ENCODE measurements around the gene SLC9B2. TPM values are rescaled to one million over a fixed set of nuclear protein-coding genes. Genes with fewer than 3 reads are reported as not detected.

The SLC9B2 gene
- polyA plus RNA-seq, 3 donors, result 0.38 to 0.59 (median 0.48) TPM

DNA sequence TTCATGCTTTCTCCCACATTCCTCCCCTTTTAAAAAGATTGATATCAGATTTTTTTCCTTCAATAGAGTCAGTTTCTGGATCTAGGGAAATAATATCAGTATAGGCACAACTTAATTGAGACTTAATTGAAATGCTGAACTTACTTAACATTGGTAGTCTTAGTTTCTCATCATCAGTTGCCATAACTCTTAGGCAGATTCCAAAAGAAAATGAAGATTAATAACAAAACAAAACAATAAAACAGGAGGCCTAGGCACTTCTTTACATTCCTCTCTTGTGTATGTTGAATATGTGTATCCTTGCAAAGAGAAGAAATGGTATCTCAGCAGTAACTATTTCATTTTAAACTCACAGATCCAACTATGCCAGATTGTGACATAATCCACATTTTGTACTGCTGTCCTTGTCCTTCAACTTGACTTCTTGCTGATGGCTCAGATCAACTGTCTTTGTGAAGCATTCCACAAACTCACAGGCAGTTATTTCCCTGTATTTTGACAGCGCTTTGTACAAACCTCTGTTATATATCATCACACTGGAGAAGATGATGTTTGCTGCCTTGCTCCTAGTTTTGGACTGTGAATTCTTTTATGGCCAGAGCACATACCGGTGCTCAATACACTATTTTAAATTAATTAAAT lies 9.1 kb upstream of the SLC9B2 start:
- Histone ChIP-seq H4K20me1 (ENCODE audit: insufficient read depth, low read length) (no peaks in the 10 kb centered on the region), H3K27me3 (ENCODE audit: control insufficient read depth in 2 of 2, insufficient read depth in 2 of 2, low read length in 2 of 2) (no peaks in the 10 kb centered on the region), H3K79me2 (ENCODE audit: insufficient read depth, low read length) (no peaks in the 10 kb centered on the region), H3K36me3 (replicated peaks in 1 of 2; ENCODE audit: control insufficient read depth in 1 of 2, insufficient read depth in 2 of 2, low read length in 2 of 2) (peaks cover 17 to 56% of the 10 kb centered on the region in 2 donors), H3K4me2 (replicated peaks; ENCODE audit: extremely low read depth, low read length, poor library complexity, severe bottlenecking) (no peak overlapping the region), H2AFZ (ENCODE audit: insufficient read depth, low read depth, low read length, poor library complexity, severe bottlenecking) (no peak overlapping the region), H3K9ac (ENCODE audit: insufficient read depth, low read length, poor library complexity, severe bottlenecking) (no peak overlapping the region), H3K4me1 (ENCODE audit: control insufficient read depth in 1 of 2, insufficient read depth in 2 of 2, low read length in 2 of 2) (no peaks in the 10 kb centered on the region), H3K9me3 (replicated peaks in 1 of 2; ENCODE audit: control insufficient read depth in 1 of 2, insufficient read depth in 1 of 2, low read length in 2 of 2) (no peaks in the 10 kb centered on the region), H3K27ac (ENCODE audit: low read depth in 1 of 2, low read length in 2 of 2) (no peak overlapping the region), H3K4me3 (replicated peaks in 1 of 3; ENCODE audit: low read depth in 2 of 3, low read length in 3 of 3) (no peak overlapping the region)
- H3K4me3 Mint-ChIP-seq, result no peak overlapping the region
- TF ChIP-seq, protein P1, sequence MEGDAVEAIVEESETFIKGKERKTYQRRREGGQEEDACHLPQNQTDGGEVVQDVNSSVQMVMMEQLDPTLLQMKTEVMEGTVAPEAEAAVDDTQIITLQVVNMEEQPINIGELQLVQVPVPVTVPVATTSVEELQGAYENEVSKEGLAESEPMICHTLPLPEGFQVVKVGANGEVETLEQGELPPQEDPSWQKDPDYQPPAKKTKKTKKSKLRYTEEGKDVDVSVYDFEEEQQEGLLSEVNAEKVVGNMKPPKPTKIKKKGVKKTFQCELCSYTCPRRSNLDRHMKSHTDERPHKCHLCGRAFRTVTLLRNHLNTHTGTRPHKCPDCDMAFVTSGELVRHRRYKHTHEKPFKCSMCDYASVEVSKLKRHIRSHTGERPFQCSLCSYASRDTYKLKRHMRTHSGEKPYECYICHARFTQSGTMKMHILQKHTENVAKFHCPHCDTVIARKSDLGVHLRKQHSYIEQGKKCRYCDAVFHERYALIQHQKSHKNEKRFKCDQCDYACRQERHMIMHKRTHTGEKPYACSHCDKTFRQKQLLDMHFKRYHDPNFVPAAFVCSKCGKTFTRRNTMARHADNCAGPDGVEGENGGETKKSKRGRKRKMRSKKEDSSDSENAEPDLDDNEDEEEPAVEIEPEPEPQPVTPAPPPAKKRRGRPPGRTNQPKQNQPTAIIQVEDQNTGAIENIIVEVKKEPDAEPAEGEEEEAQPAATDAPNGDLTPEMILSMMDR (IDR thresholded peaks at IDR 0.05), result no peak
- DNase-seq, result no peak
- peaks cover 0 to 2% (median 0%) of the 10 kb centered on the region in 3 donors for H3K27me3 Mint-ChIP-seq (ENCODE audit: low read depth in 3 of 3)
- H3K36me3 Mint-ChIP-seq, result peaks cover 33 to 46% of the 10 kb centered on the region in 2 donors
- intact Hi-C loops (cut with micrococcal nuclease), result loop anchor here in 1 of 2 donors (5.0 kb wide), 1 partner anchor 33 kb away; no protein-coding TSS in a partner anchor
- peaks cover 0 to 3% (median 0%) of the 10 kb centered on the region in 7 donors for H3K9me3 Mint-ChIP-seq
- WGBS (ENCODE audit: insufficient coverage), result no CpG with 5 or more reads among the region's 2 CpGs
- H3K27ac Mint-ChIP-seq, result no peak overlapping the region
- peaks cover 1% of the 10 kb centered on the region for H3K4me1 Mint-ChIP-seq

DNA sequence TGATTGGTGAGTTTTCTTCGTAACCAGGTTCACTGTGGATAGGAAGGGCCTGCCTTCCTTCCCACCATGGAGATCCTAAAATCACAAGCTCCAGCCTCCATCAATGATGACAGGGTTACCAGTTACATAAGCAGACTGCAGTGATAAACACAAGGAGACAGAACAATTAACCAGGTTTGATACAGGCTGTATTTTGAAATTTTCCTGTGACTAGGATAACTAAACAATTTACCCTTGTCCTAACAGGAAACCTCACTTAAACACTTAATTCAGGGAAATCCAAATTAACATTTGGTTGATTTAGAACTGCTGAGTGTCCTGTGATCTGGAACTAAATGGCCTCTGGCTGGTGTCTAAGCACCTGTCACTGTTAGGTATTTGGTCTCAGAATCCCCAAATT lies 3.1 kb upstream of the SLC9B2 start:
- no peaks in the 10 kb centered on the region for H3K9me3 ChIP-seq (replicated peaks in 1 of 2; ENCODE audit: control insufficient read depth in 1 of 2, insufficient read depth in 1 of 2, low read length in 2 of 2)
- no peak overlapping the region for H2AFZ ChIP-seq (ENCODE audit: insufficient read depth, low read depth, low read length, poor library complexity, severe bottlenecking)
- H3K4me2 ChIP-seq (replicated peaks; ENCODE audit: extremely low read depth, low read length, poor library complexity, severe bottlenecking), result no peak overlapping the region
- no CpG with 5 or more reads among the region's 1 CpG for WGBS (ENCODE audit: insufficient coverage)
- H3K4me3 ChIP-seq (replicated peaks in 1 of 3; ENCODE audit: low read depth in 2 of 3, low read length in 3 of 3), result no peak overlapping the region
- no peak for DNase-seq
- H3K36me3 Mint-ChIP-seq, result peaks cover 5 to 9% of the 10 kb centered on the region in 2 donors
- H3K4me3 Mint-ChIP-seq, result no peak overlapping the region
- H3K79me2 ChIP-seq (ENCODE audit: insufficient read depth, low read length), result no peaks in the 10 kb centered on the region
- intact Hi-C loops (cut with micrococcal nuclease), result no loop called here
- no peak overlapping the region for H3K9ac ChIP-seq (ENCODE audit: insufficient read depth, low read length, poor library complexity, severe bottlenecking)
- no peaks in the 10 kb centered on the region for H4K20me1 ChIP-seq (ENCODE audit: insufficient read depth, low read length)
- H3K4me1 ChIP-seq (ENCODE audit: control insufficient read depth in 1 of 2, insufficient read depth in 2 of 2, low read length in 2 of 2), result peaks cover 22 to 26% of the 10 kb centered on the region in 2 donors
- peaks cover 0 to 3% (median 0%) of the 10 kb centered on the region in 7 donors for H3K9me3 Mint-ChIP-seq
- H3K27me3 Mint-ChIP-seq (ENCODE audit: low read depth in 3 of 3), result peaks cover 11 to 18% (median 16%) of the 10 kb centered on the region in 3 donors
- TF ChIP-seq, protein P1 (IDR thresholded peaks at IDR 0.05), result no peak
- peaks cover 3 to 12% of the 10 kb centered on the region in 2 donors for H3K27me3 ChIP-seq (ENCODE audit: control insufficient read depth in 2 of 2, insufficient read depth in 2 of 2, low read length in 2 of 2)
- H3K27ac Mint-ChIP-seq, result peak overlapping the region in 1 of 7 donors; percentile 25
- H3K4me1 Mint-ChIP-seq, result peaks cover 24% of the 10 kb centered on the region
- peaks cover 2 to 6% of the 10 kb centered on the region in 2 donors for H3K36me3 ChIP-seq (replicated peaks in 1 of 2; ENCODE audit: control insufficient read depth in 1 of 2, insufficient read depth in 2 of 2, low read length in 2 of 2)
- H3K27ac ChIP-seq (ENCODE audit: low read depth in 1 of 2, low read length in 2 of 2), result no peak overlapping the region

All from CD14-positive monocyte (primary cell).